ENCODE data around the gene LTF.

GRCh38 chr3:46399557-46399956 is 65.1 kb downstream of the LTF start:
- TF ChIP-seq POLR2AphosphoS5 (IDR thresholded peaks at IDR 0.05; ENCODE audit: borderline replicate concordance, low read depth, low read length) (no peak), EZH2 (IDR thresholded peaks at IDR 0.05) (no peak)

All from SK-N-MC (cell line).